CD4-positive, alpha-beta T cell treated with Interleukin-15 for 1 hour (primary cell): ENCODE measurements around the gene HEXIM2.

Source experiments
- DNase-seq: peaks from one replicate; pipeline ENCODE4 v3.0.0-alpha.2; 2020

Gene HEXIM2

DNA sequence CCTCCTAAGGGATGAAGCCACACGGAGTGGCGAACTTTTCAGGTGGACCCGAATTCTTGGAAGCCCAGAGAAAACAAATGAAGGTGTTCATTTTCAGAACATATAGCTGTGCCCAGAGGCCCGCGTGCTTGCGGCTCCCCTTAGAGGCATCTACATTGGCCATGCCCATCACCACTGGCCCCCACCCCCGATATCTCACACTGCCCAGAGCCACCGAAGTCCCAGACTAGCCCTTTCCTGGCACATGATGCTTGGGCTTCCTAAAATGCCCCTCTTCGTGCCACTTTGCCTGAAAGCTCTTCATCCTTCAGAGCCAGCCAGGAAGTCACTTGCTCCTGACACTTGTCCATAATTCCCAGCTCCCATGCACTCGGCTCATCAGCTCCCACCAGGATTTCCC lies 15.5 kb upstream of the HEXIM2 start:
- no peak for DNase-seq

DNA sequence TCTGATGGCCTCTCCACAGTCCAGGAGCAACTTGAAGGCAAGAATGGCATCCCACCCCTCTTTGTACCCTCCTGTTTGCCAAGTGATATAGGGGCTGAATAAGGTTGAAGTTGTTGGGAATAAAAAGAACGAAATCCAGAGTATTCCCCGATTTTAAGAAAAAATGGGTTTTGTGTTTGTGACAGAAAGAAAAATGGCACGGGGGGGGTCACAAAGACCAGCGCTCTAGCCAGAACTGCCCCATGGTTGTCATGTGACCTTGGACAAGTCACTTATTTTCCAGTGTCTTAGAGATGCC lies 15.1 kb upstream of the HEXIM2 start:
- no peak for DNase-seq

DNA sequence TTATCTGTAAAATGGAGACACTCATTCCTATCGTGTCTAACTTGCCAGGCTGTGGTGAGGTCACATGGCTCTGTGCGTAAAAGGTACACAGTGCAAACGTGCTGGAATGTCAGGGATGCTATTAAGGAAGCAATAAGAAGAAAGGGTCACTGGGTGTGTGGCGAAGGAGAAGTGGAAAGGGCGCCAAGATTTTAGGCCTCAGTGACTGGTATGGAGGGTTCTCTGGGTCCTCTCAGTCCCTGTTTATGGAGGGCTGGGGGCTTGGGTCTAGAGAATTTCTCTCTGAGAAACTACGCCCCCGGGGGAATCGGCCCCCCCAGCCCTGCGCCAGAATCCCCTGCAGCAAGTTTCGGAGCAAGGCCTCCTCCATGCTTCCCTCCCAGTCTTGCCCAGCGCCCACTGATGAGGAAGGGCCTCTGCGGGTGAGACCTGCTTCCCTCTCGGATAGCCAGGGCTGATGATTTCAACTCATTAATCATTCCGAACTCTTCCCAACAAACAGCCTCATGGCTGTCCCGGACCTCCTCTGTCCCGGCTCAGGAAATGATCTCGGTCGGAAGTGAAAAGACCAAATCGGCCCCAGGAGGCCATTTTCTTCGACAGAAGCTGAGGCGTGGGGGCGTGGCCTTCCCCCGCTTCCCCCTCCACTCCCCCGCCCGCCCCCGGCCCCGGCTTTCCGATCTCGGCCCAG lies 14.6 kb upstream of the HEXIM2 start:
- DNase-seq: no peak

DNA sequence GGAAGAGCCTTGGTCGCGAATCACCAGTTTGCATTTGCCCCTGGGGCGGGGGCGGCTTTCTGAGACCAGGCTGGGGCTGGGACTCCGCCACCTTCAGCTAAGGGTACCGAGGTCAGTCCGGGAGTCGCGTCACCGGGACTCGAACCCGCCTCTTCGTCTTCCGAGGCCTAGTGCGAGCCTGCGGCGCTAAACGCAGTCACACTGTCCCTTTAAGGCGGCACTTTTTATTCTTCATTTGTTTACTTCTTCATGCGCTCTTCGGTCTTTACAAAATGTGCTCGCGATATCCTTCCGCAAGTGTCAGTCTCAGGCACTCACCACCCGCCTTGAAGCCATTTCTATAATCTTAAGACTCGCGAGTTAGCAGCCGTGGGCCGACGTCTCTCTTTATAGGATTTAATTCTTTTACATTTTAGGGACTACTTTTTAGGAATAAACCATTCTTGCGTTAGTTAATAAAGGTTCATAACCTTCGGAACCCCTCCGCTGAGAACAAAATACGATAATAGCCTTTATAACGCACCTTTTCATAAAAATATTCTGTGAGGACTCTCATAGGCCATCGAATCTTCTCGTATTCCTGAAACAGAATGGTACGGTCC lies 14.0 kb upstream of the HEXIM2 start:
- peak; percentile 87 for DNase-seq

DNA sequence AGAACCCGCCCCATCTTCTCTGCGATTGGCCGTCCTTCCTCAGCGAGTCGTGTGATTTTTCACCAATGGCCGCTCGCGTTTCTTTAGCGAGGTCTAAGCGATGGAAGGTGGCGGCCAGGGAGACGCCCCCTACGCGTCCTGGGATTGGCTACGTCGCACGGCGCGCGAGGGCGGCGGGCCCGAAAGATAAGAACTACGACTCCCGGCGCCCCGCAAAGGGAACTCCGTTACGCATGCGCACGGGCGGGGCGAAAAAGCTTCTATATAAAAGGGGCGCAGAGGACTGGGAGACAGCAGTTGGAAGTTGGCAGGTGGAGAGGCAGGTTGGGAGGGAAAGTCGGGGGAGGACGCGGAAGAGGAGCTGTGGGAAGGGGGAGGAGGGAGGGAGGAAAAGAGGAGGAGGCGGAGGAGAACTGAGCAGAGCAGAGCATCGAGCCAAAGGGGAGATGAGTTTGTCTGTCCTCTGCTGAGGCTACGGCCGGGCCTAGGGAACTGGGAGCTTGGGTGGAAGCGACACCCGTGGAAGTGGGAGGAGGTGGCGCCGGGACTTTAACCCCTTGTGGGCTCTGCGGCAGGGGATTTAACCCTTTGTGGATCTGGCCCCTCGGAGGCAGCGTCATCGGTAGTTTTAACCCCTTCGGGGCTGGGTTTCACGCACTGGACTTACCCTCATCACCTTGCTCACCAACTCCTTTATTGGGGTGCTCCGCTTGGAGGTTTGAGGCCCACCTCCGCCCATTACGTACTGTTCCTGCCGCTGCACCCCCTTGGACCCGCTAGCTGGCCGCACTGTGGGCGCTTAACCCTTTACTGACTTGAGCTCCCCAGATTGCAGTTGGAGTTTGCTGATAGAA lies 13.3 kb upstream of the HEXIM2 start, which contains the start of gene HEXIM1:
HEXIM1 (plus strand) TSS at position 293 of the 854 bp plus-strand sequence. CDS start 716 bp downstream, outside the sequence.
- peak; percentile 100 for DNase-seq

DNA sequence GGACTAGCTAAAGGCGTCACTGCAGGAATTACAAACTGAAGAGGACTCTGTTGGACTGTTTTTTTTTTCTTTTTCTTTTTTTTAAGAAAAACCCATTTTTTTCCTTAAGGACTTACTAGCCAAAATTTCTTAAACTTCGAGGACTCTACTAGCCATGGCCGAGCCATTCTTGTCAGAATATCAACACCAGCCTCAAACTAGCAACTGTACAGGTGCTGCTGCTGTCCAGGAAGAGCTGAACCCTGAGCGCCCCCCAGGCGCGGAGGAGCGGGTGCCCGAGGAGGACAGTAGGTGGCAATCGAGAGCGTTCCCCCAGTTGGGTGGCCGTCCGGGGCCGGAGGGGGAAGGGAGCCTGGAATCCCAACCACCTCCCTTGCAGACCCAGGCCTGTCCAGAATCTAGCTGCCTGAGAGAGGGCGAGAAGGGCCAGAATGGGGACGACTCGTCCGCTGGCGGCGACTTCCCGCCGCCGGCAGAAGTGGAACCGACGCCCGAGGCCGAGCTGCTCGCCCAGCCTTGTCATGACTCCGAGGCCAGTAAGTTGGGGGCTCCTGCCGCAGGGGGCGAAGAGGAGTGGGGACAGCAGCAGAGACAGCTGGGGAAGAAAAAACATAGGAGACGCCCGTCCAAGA lies 12.5 kb upstream of the HEXIM2 start:
- peak; percentile 74 for DNase-seq

DNA sequence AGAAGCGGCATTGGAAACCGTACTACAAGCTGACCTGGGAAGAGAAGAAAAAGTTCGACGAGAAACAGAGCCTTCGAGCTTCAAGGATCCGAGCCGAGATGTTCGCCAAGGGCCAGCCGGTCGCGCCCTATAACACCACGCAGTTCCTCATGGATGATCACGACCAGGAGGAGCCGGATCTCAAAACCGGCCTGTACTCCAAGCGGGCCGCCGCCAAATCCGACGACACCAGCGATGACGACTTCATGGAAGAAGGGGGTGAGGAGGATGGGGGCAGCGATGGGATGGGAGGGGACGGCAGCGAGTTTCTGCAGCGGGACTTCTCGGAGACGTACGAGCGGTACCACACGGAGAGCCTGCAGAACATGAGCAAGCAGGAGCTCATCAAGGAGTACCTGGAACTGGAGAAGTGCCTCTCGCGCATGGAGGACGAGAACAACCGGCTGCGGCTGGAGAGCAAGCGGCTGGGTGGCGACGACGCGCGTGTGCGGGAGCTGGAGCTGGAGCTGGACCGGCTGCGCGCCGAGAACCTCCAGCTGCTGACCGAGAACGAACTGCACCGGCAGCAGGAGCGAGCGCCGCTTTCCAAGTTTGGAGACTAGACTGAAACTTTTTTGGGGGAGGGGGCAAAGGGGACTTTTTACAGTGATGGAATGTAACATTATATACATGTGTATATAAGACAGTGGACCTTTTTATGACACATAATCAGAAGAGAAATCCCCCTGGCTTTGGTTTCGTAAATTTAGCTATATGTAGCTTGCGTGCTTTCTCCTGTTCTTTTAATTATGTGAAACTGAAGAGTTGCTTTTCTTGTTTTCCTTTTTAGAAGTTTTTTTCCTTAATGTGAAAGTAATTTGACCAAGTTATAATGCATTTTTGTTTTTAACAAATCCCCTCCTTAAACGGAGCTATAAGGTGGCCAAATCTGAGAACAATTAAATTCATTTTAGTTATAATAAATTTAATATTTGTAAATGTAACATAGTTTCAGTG lies 11.7 kb upstream of the HEXIM2 start:
- DNase-seq: peak; percentile 37

DNA sequence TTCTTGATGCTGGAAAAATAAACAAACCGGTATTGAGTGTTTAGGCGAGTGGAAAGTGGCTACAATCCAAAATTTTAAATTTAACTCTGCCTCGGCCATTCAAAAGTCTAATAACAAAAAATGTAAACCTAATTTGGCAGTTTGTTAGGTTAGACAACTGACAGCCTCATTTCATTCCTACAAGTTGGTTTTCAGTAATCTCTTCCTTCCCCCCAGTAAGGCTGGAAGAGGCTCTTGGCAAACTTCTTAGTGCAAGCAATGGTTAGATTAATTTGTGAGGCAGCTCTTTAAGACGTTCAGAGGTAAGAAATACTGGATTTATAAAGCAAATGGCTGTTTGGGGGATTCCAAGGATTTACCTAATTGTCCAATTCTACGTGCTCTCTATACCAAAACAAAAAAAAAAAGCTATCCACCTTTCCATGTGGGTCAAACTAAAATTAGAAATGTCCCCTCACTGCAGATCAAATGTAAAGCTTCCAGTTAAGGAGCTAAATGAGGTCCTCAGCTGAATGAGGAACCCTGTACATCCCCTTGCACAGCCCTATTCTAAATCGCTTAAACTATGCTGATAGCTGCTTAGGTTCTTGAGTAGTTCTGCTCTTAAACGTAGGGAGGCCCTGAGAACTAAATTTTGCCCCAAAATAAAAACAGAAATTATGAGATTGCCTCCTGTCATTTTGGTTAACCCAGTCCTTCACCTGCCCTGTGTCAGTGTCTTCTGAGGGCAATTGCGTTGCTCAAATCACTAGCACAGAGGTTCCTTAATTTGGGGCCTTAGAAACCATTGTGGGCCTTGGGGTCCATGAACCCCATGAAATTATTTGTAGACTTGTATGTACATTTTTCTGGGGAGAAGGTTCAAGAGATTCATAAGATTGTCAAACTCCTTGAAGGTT lies 10.5 kb upstream of the HEXIM2 start:
- DNase-seq: no peak

DNA sequence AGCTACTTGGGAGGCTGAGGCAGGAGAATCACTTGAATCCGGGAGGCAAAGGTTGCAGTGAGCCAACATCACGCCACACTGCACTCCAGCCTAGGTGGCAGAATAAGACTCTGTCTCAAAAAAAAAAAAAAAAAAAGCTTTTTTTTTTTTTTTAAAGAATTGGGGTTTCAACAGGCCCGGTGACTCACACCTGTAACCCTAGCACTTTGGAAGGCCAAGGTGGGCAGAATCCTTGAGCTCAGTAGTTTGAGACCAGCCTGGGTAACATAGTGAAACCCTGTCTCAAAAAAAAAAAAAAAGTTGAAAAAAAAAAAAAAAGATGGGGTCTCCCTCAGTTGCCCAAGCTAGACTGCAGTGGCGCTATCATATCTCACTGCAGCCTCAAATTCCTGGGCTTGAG lies 6.6 kb upstream of the HEXIM2 start:
- DNase-seq: no peak

DNA sequence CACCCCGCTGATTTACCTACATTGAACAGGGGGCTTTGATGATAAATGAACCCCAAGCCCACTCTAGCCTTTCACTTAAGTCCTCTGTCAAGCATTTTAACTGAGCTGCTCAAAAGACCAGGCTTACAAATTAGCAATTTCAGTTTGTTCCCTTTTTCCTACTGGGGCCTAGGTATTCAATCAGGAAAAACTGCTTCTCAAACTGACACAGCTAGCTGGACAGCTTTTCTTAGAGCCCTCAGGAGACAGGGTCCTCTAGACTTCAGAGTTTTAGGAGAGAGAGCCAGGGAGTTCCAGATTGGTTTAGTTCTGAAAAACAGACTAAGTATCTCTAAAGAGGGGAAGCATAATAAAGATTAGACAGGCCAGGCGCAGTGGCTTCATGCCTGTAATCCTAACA lies 6.2 kb upstream of the HEXIM2 start:
- no peak for DNase-seq

DNA sequence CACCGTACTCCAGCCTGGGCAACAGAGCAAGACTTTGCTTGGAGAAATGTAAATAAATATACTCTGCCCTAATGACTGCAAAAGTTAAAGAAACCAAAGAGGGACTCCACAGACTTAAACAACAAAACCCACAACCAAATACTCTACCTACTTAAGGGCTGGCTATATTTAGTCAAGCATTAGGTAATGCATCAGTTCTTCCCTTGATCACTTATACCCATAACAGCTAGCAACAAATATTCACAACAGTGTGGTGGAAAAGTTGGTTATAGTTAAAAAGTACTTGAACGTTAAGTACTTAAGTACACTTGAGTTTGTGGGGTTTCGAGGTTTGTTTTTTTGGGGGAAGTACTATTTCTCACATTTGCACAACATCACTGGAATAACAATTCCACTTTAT lies 5.4 kb upstream of the HEXIM2 start:
- DNase-seq: no peak

DNA sequence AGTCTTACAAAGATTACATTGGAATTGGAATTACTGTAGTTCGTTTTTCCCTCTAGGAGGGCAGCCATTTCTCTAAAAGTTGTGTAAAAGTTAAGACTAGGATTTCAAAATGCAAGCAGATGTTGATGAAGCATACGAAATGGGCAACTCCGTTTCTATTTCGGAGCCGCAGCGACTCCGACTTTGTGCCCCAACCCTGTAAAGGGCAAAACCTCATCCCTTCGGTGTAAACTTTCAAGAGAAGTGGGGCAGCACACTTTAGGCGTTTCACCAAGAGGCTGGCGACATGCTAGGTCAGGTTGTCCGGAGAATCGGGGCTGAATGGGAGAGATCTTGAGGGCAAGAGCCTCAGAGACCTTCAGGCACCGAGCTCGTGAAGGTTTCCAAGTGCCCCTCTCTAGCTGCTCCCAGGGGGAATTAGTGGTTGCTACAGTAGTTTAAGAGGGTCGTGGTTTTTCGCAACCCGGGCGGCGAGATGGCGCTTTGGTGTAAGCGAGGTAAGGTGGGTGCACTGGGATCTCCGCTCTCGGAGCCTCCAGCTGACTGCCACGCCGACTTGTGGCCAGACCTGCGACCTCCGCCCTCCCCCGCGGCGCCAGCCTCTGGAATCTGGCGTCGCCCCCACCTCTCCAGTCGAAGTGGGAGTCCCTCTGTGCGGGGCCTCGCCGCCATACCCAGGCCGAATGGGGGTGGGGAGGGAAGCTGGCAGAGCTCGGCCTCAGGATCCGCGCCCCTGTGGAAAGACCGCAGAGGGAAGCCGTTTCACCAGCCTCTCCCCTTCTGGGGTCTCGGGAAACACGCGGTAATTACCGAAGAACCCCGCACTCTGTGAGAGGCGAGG lies 1.0 kb upstream of the HEXIM2 start:
- peak; percentile 64 for DNase-seq

DNA sequence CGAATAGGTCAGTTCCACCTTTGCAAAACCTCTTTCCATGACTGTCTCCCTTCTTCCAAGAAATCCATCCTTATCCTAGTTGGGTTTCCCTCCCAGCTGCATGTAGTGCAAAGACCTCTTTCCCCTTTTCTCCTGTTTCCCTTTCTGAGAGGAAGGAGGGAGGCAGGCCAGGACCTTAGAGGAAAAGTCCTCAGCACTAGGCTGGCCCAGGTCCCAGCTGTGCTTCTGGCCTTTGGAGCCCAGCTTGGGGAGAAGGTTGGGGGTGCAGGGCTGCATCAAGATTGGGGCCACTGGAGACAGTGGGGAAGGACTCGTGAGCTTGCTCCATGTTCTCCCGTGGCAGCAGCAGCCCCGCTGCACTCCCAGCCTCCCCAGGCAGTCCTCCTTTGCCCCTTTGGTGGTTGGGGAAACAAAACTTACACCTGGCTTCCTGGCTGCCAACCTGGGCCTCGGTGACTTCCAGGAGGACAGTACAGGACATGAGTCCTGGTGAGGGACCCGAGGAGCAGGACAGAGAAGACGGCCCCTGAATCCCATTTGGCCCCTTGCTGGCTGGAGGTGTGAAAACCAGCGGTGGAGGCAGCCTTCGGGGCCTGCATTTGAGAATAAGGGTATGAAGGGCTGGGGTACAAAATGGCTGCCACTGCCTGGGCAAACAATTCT lies 481 bp downstream of the HEXIM2 start:
- DNase-seq: no peak

DNA sequence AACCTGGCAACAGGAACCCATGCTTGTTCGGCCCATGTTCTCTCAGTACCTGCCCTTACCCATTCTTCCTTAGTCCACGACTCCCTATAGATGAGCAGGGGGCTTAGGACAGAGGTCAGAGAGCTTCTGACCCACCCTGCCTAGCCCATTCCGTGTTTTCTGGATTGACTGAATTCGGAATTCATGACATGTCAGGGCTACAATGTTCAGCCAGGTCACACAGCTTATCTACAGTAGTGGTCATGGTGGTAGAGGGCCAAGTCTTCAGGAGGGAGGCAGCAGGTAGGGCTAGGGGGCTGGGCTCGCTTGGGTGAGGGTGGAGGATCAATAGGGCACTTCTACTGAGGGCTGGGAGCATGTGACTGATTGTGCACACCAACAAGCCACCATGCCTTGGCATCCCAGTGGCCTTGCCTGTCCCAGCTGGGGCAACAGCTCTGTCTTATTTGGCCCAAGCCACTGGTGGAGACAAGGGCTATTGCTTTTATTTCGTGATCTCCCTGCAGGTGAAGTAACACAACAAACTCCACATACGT lies 3.1 kb downstream of the HEXIM2 start:
- no peak for DNase-seq

DNA sequence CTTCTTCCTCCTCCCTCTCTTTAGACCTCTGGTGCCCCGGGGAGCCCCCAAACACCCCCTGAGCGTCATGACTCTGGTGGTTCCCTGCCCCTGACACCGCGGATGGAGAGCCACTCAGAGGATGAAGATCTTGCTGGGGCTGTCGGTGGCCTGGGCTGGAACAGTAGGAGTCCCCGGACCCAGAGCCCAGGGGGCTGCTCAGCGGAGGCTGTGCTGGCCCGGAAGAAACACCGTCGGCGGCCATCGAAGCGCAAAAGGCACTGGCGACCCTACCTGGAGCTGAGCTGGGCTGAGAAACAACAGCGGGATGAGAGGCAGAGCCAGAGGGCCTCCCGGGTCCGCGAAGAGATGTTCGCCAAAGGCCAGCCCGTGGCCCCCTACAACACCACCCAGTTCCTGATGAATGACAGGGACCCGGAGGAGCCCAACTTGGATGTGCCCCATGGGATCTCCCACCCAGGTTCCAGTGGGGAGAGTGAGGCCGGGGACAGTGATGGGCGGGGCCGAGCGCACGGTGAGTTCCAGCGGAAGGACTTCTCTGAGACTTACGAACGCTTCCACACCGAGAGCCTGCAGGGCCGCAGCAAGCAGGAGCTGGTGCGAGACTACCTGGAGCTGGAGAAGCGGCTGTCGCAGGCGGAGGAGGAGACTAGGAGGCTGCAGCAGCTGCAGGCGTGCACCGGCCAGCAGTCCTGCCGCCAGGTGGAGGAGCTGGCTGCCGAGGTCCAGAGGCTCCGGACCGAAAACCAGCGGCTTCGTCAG lies 7.5 kb downstream of the HEXIM2 start:
- no peak for DNase-seq

DNA sequence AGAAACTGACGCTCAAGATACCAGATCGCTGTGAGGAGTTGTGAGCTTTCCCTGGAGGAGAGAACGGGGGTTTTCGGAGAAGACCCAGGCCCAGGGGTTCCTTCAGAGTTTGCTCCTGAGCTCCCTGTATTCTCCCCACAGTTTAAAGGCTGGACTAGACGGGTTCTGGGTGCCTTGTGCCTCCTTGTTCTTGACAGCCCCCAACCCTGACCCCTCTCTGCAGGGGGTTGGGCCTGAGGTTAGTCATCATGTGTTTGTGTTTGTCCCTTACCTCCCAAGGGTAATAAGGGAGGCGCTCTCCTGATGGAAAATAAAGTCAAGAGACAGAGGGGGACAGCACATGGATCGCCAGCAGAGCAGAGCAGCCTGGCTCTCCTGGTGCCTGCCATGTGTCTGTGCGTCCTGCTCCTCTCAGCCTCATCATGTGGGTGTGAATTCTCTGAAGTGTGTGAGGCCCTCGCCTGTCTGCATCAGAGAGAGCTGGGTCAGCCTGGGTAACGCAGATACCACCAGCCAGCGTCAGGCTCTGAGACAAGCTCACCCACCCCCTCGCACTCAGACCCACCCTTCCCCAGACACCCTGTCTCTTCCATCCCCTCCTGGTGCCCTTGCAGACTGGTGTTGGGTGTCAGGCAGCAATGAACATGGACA lies 8.7 kb downstream of the HEXIM2 start:
- no peak for DNase-seq

DNA sequence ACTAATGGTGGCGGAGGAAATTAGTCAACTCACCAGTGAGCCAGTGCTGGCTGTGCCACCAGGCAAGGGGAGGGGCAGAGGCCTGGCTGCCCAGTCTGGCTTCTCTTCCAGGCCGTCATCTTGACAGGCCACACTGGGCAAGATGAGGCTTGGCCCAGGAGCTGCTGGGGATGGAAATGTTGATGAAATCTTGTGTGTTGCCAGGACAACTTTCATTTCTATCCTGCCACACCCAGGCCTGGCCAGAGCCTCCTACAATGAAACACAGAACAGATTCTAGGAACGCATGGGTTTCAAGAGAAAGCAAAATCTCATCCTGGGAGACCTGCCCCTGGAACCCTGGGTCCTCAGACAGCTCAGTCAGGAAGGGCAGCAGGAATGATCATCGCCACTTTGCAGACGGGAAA lies 9.3 kb downstream of the HEXIM2 start:
- DNase-seq: peak; percentile 57
